Endothelial cell of umbilical vein (primary cell): ENCODE results near the gene CROCC.

Experiments
- CTCF ChIP-seq, 2 donors: IDR thresholded peaks; 1 replicate in 1 of 2; 2 replicates in 1 of 2; pipeline ENCODE4 v1.5.1; 2011; ENCODE audit warnings: low read length in 2 of 2, mild to moderate bottlenecking in 2 of 2, moderate library complexity in 2 of 2, control low read depth in 1 of 2, inconsistent platforms in 1 of 2, low read depth in 1 of 2; ENCODE audit not compliant: insufficient read depth in 1 of 2; ENCODE audit errors: extremely low read depth in 1 of 2
- EZH2 ChIP-seq: IDR thresholded peaks from 2 replicates; pipeline ENCODE4 v1.6.1; 2012; ENCODE audit warnings: borderline replicate concordance, low read depth, mild to moderate bottlenecking, moderate library complexity, low read length, inconsistent platforms; ENCODE audit not compliant: severe bottlenecking
- MAX ChIP-seq: IDR thresholded peaks from 2 replicates; pipeline ENCODE4 v1.6.1; 2011; ENCODE audit not compliant: insufficient read depth, insufficient read length
- POLR2A ChIP-seq: IDR thresholded peaks from 2 replicates; pipeline ENCODE4 v1.6.1; 2012; ENCODE audit warnings: low read depth, mild to moderate bottlenecking, control low read depth, low read length

DNA sequence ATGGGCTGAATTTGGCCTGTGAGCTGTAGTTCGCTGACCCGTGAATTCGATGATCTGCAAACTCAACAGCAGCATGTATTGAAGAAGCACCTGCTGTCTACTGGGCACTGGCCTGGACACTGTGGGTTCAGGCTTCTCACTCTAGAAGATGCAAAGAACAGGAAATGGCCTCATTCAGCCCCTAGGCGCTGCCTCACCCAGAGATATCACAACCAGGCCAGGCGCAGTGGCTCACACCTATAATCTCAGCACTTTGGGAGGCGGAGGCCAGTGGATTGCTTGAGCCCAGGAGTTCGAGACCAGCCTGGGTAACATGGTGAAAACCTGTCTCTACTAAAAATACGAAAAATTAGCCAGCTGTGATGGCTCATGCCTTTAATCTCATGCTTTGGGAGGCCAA, 35.0 kb downstream of the CROCC start:
- TF ChIP-seq POLR2A (no peak), CTCF (IDR thresholded peaks at IDR 0.05; ENCODE audit: extremely low read depth in 1 of 2, insufficient read depth in 1 of 2, low read depth in 1 of 2, low read length in 2 of 2) (no peak), MAX (no peak), EZH2 (no peak)
